Measurements from ENCODE around the gene GSDMA.
"Not testable (repeated sequence)": the region's sequence is repeated elsewhere in the genome, so short reads cannot be mapped to it uniquely, and the experiment has no call there.

GSDMA gene

DNA sequence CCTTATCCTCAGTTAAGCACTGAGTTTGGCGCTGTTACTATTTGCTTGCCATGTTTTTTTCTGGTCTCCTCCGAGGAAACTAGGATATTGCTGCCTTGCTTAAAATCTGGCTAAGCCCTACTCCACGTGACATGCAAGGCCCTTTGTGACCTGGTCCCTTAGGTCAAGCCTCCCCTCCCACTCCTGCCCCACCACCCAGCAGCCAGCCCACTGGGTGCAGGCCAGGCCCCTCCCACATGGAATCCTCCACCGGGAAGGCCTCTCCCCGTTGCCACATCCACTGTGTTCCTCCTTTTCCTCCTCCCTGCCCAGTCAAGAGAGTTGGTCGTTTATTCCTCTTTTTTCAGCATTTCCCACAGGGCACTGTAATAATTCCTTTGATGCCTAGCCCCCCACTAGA, 34.0 kb downstream of the GSDMA start:
- no peak for DNase-seq (ENCODE audit: low read depth)

DNA sequence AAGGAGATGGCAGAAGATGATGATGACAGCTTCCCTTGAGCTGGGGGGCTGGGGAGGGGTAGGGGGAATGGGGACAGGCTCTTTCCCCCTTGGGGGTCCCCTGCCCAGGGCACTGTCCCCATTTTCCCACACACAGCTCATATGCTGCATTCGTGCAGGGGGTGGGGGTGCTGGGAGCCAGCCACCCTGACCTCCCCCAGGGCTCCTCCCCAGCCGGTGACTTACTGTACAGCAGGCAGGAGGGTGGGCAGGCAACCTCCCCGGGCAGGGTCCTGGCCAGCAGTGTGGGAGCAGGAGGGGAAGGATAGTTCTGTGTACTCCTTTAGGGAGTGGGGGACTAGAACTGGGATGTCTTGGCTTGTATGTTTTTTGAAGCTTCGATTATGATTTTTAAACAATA, 34.7 kb downstream of the GSDMA start:
- DNase-seq (ENCODE audit: low read depth) = no peak

DNA sequence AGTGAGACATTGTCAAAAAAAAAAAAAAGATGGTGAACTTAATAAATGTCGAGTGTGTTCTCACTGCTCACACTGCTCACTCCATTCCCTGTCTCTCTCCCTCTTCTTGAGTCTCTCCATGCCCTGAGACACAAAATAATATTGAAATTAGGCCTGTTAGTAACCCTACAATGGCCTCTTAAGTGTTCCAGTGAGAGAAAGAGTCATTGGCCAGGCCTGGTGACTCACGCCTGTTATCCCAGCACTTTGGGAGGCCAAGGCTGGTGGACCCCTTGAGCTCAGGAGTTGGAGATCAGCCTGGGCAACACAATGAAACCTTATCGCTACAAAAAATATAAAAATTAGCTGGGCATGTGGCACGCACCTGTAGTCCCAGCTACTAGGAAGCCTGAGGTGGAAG, 36.3 kb downstream of the GSDMA start:
- DNase-seq (ENCODE audit: low read depth) = no peak

- DNase-seq (ENCODE audit: low read depth) = no peak
Measured at GRCh38 chr17:40000161-40000560, 37.4 kb downstream of the GSDMA start.

GRCh38 chr17:40001335-40001734, 38.5 kb downstream of the GSDMA start:
- not testable (repeated sequence) for DNase-seq (ENCODE audit: low read depth)

GRCh38 chr17:40004072-40004471, 41.3 kb downstream of the GSDMA start:
- DNase-seq (ENCODE audit: low read depth) = no peak

DNA sequence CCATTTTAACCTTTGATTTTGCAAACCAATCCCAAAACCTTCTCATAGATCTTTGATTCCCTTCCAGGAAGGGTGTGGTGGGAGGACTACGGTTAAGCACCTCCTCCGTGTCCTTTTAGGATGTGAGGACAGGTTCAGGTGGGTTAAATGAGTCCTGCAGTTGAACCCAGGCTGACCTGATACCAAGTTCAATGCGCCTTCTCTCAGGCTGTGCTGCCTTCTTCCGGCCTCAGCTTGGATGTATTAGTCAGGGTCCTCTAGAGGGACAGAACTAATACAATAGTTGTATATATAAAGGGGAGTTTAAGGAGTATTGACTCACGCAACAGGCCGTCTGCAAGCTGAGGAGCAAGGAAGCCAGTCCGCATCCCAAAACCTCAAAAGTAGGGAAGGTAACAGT, 41.9 kb downstream of the GSDMA start:
- no peak for DNase-seq (ENCODE audit: low read depth)

GRCh38 chr17:40005520-40005919, 42.7 kb downstream of the GSDMA start:
- DNase-seq (ENCODE audit: low read depth) = no peak

GRCh38 chr17:40010946-40011500, 48.2 kb downstream of the GSDMA start:
- DNase-seq (ENCODE audit: low read depth) = not testable (repeated sequence)

GRCh38 chr17:40012017-40012647, 49.3 kb downstream of the GSDMA start:
- not testable (repeated sequence) for DNase-seq (ENCODE audit: low read depth)

DNA sequence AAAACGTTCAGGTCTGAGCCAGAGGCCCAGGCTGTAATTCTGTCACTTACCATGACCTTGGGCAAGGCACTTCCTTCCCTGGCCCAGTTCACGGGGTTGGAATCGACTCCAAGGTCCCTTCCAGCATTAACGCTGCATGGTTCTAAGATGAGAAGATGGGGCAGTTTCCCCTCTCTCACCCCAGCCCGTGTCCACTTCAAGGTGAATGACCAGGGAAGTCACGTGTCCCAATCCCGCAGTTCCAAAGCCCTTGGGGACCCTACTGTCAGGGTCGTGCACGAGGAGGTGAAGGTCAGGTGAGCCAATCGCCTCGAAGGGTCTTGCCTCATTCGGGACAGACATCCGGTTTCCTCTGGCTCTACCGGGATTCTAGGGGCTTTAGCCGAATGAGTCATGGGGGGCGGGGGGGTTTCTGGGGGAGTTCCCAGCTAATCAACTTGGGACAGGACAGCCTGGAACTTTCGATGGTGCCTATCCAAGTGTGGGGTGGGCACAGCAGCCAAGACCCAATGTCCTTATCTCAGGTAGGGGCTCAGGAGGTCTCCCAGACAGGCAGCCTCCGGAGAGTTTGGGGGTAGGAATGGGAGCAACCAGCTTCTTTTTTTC, 51.7 kb downstream of the GSDMA start:
- no peak for DNase-seq (ENCODE audit: low read depth)

DNA sequence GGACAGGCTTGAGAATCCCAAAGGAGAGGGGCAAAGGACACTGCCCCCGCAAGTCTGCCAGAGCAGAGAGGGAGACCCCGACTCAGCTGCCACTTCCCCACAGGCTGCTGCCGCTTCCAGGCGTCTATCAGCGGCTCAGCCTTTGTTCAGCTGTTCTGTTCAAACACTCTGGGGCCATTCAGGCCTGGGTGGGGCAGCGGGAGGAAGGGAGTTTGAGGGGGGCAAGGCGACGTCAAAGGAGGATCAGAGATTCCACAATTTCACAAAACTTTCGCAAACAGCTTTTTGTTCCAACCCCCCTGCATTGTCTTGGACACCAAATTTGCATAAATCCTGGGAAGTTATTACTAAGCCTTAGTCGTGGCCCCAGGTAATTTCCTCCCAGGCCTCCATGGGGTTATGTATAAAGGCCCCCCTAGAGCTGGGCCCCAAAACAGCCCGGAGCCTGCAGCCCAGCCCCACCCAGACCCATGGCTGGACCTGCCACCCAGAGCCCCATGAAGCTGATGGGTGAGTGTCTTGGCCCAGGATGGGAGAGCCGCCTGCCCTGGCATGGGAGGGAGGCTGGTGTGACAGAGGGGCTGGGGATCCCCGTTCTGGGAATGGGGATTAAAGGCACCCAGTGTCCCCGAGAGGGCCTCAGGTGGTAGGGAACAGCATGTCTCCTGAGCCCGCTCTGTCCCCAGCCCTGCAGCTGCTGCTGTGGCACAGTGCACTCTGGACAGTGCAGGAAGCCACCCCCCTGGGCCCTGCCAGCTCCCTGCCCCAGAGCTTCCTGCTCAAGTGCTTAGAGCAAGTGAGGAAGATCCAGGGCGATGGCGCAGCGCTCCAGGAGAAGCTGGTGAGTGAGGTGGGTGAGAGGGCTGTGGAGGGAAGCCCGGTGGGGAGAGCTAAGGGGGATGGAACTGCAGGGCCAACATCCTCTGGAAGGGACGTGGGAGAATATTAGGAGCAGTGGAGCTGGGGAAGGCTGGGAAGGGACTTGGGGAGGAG, 52.5 kb downstream of the GSDMA start, which contains the start of gene CSF3:
Gene CSF3 (plus strand): TSS at position 436 of the 993 bp plus-strand sequence. CDS start 35 bp downstream, at position 471.
- no peak for DNase-seq (ENCODE audit: low read depth)

GRCh38 chr17:40015998-40016985, 53.5 kb downstream of the GSDMA start:
- DNase-seq (ENCODE audit: low read depth) = no peak

- no peak for DNase-seq (ENCODE audit: low read depth)
Measured at GRCh38 chr17:40017422-40018080, 54.7 kb downstream of the GSDMA start.

GRCh38 chr17:40018211-40019121, 55.7 kb downstream of the GSDMA start:
- DNase-seq (ENCODE audit: low read depth) = no peak

GRCh38 chr17:40019140-40019991, 56.6 kb downstream of the GSDMA start:
- no peak for DNase-seq (ENCODE audit: low read depth)

DNA sequence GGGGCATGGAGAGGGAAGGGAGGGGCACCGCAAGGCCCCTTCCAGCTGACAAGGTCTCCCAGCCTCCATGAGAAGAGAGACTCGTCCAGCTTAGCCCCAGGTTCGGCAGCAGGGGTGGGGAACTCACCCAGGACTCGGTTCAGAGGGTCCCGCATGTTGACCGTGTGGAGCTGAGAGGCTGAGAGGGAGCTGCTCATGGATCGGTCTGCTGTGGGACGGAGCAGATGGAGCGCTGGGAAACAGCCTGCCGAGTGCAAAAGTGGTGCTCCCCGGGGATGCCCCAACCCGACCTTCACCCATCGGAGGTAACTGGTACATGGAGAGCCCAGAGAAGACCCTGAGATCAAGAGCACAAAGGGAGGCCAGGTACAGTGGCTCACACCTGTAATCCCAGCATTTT, 57.3 kb downstream of the GSDMA start:
- no peak for DNase-seq (ENCODE audit: low read depth)

GRCh38 chr17:40021451-40021971, 58.7 kb downstream of the GSDMA start:
- DNase-seq (ENCODE audit: low read depth) = no peak

Measured in stimulated activated CD4-positive, alpha-beta T cell treated with anti-CD3 and anti-CD28 coated beads, Interleukin-2, amount 100 ng/mL, for 4 hours (primary cell).